K562 (cell line): ENCODE results near the gene PGAP3. TPM values are rescaled to one million over a fixed set of nuclear protein-coding genes. Genes with fewer than 3 reads are reported as not detected.

Experiments
- ATAC-seq: fragments of 200-7000 bp; cut with Tn5 transposase; 3 replicates; pipeline ENCODE4 v1.9.1; 2020; ENCODE audit warnings: moderate library complexity
- BruUV-seq: library from RNA; stranded (reverse); fragments of 400-500 nt; replicated peaks from 2 replicates; lab custom pipeline; 2021; lab: Mats Ljungman, UMichigan
- CTCF ChIA-PET: fragments of 300-600 bp; formaldehyde crosslinking; extraction: SDS; loops from one replicate; lab custom pipeline; 2021; ENCODE audit warnings: low intra/inter-chr PET ratio; lab: Yijun Ruan, JAX
- POLR2A ChIA-PET: fragments of 300-600, 350-650 bp; sonication (Branson Sonifier 250); formaldehyde crosslinking; extraction: SDS; loops from one replicate; lab custom pipeline; 2021; ENCODE audit warnings: antibody characterized with exemption, inconsistent platforms; lab: Yijun Ruan, JAX
- DNase-seq, 4 experiments: peaks; one replicate each; pipeline versions ENCODE4 v3.0.0 to v3.0.0-alpha.2; 2011 to 2018; ENCODE audit warnings: low spot score in 3 of 4, mixed read lengths in 3 of 4; ENCODE audit errors: extremely low read depth in 1 of 4
- FAIRE-seq: peaks from 2 replicates; lab custom pipeline; 2011; peaks lifted over from hg19 to GRCh38; lab: Jason Lieb, UNC
- H2AFZ ChIP-seq: 2 replicates; pipeline ENCODE4 v1.6.0; 2011; ENCODE audit warnings: low read depth, low read length, control low read depth, inconsistent platforms
- H3K27ac ChIP-seq: fragments of 200-600 bp; 3 replicates; pipeline ENCODE4 v1.8.0; 2011; ENCODE audit warnings: low read depth, mild to moderate bottlenecking, control low read depth, inconsistent platforms, low read length, moderate library complexity, mixed read lengths; ENCODE audit errors: extremely low read depth
- H3K27me3 ChIP-seq, 2 experiments: fragments of 300-600 bp in 1 of 2; 2 replicates in 1 of 2; 3 replicates in 1 of 2; pipeline versions ENCODE4 v1.6.0 to v1.8.0; 2011; ENCODE audit warnings: inconsistent platforms in 2 of 2, low read length in 2 of 2, mild to moderate bottlenecking in 1 of 2, mixed read lengths in 1 of 2, moderate library complexity in 1 of 2; ENCODE audit not compliant: control insufficient read depth in 2 of 2, insufficient read depth in 2 of 2
- H3K36me3 ChIP-seq: fragments of 300-600 bp; 3 replicates; pipeline ENCODE4 v1.8.0; 2011; ENCODE audit warnings: mild to moderate bottlenecking, low read length, inconsistent platforms; ENCODE audit not compliant: control insufficient read depth, insufficient read depth
- H3K4me1 ChIP-seq, 2 experiments: fragments of 200-600 bp in 1 of 2; replicated peaks in 1 of 2; 2 replicates in 1 of 2; 3 replicates in 1 of 2; pipeline versions ENCODE4 v1.5.1 to v1.8.0; 2011; ENCODE audit warnings: inconsistent platforms in 2 of 2, low read length in 2 of 2, mild to moderate bottlenecking in 1 of 2, mixed read lengths in 1 of 2, moderate library complexity in 1 of 2; ENCODE audit not compliant: control insufficient read depth in 2 of 2, insufficient read depth in 2 of 2
- H3K4me2 ChIP-seq: 2 replicates; pipeline ENCODE4 v1.6.1; 2011; ENCODE audit warnings: low read length, control low read depth, inconsistent platforms, mixed read lengths; ENCODE audit not compliant: insufficient read depth
- H3K4me3 ChIP-seq: fragments of 200-600 bp; sonication (generic), shearing (Covaris generic); 2 replicates; pipeline ENCODE4 v1.5.1; 2016; ENCODE audit warnings: control low read depth, inconsistent platforms
- H3K79me2 ChIP-seq: fragments of 200-600 bp; 3 replicates; pipeline ENCODE4 v1.8.0; 2011; ENCODE audit warnings: low read length, inconsistent platforms; ENCODE audit not compliant: control insufficient read depth, insufficient read depth
- H3K9ac ChIP-seq, 2 experiments: 2 replicates each; pipeline versions ENCODE4 v1.6.0 to v1.6.1; 2011; ENCODE audit warnings: low read depth in 2 of 2, low read length in 2 of 2, control low read depth in 1 of 2, inconsistent platforms in 1 of 2, mild to moderate bottlenecking in 1 of 2, mixed read lengths in 1 of 2; ENCODE audit not compliant: insufficient read depth in 1 of 2
- H3K9me1 ChIP-seq: one replicate; pipeline ENCODE4 v1.6.0; 2011; ENCODE audit warnings: inconsistent platforms, mild to moderate bottlenecking, low read length, moderate library complexity; ENCODE audit not compliant: control insufficient read depth, insufficient read depth
- H3K9me3 ChIP-seq: replicated peaks from 2 replicates; pipeline ENCODE4 v1.5.1; 2011; ENCODE audit warnings: low read depth, low read length, inconsistent platforms; ENCODE audit not compliant: control insufficient read depth, insufficient read depth
- H4K20me1 ChIP-seq: replicated peaks from 2 replicates; pipeline ENCODE4 v1.6.1; 2011; ENCODE audit warnings: low read length, inconsistent platforms, mixed read lengths; ENCODE audit not compliant: control insufficient read depth, insufficient read depth
- CHD2 ChIP-seq: IDR thresholded peaks from 2 replicates; pipeline ENCODE4 v1.6.1; 2011; ENCODE audit warnings: low read depth, low read length
- EWSR1 ChIP-seq: fragments of 450-650 bp; IDR thresholded peaks from 2 replicates; pipeline ENCODE4 v1.6.1; 2018; ENCODE audit warnings: borderline replicate concordance, mild to moderate bottlenecking, low read depth, moderate library complexity; ENCODE audit not compliant: partially characterized antibody
- FOXA1 ChIP-seq: fragments of 450-650 bp; IDR thresholded peaks from 2 replicates; pipeline ENCODE4 v1.6.1; 2016; ENCODE audit warnings: mild to moderate bottlenecking, borderline replicate concordance
- FUS ChIP-seq: fragments of 200-400 bp; formaldehyde crosslinking; optimal IDR thresholded peaks from 2 replicates; pipeline ENCODE3; 2017; ENCODE audit warnings: low read depth, low read length
- MAZ ChIP-seq, 2 experiments: fragments of 450-650 bp in 1 of 2; sonication (generic) in 1 of 2; formaldehyde crosslinking; IDR thresholded peaks in 1 of 2; conservative IDR thresholded peaks in 1 of 2; 2 replicates each; pipeline versions ENCODE4 v1.4.0 to v1.5.0; 2020; ENCODE audit warnings: mild to moderate bottlenecking in 1 of 2, missing genetic modification reagents in 1 of 2
- RUNX1 ChIP-seq: sonication (generic); IDR thresholded peaks from 2 replicates; pipeline ENCODE4 v1.6.1; 2016; ENCODE audit warnings: antibody characterized with exemption, low read depth
- ZBTB34 ChIP-seq: fragments of 250-450 bp; sonication (Bioruptor Pico); IDR thresholded peaks from 2 replicates; pipeline ENCODE4 v1.8.0; 2021; ENCODE audit warnings: mild to moderate bottlenecking, moderate library complexity
- ZNF717 ChIP-seq: fragments of 250-450 bp; sonication (Bioruptor Pico); IDR thresholded peaks from 2 replicates; pipeline ENCODE4 v1.5.0; 2021
- WGBS: fragments of 100-300 bp; shearing (Covaris generic); methylation state at CpG from one replicate; pipeline ENCODE4 v1.1.6; 2016; ENCODE audit warnings: low coverage, mixed read lengths; ENCODE audit not compliant: insufficient coverage; ENCODE audit errors: missing lambda C conversion rate; 5-methylcytosine and 5-hydroxymethylcytosine counted together
- in situ Hi-C: fragments of 300-500 bp; cut with MboI; formaldehyde crosslinking; loops from 4 replicates; pipeline ENCODE4 v1.15.0; 2018; ENCODE audit warnings: inconsistent platforms, mixed read lengths
- intact Hi-C: fragments of 100-400 bp; cut with micrococcal nuclease; formaldehyde crosslinking; loops from 2 replicates; pipeline ENCODE4 v1.14.2; 2022
- polyA plus RNA-seq, 8 experiments: library from polyadenylated mRNA; depleted of rRNA in 4 of 8; stranded (reverse) in 5 of 8; unstranded in 3 of 8; fragments of >200 nt; fragmentation: Nextera tagmentation in 2 of 8; fragmentation: Illumina TruSeq in 1 of 8; extraction: Ambion mirVana in 2 of 8; extraction: Trizol in 1 of 8; gene quantifications; 2 replicates each; pipeline versions ENCODE4 v1.2.1 to v1.2.3, GENCODE V29; 2011 to 2014; ENCODE audit warnings: inconsistent platforms in 1 of 8, missing spikeins in 1 of 8
- total RNA-seq, 7 experiments: library from RNA; depleted of rRNA in 6 of 7; stranded (reverse); fragments of >200 nt in 6 of 7; fragmentation: Illumina TruSeq in 2 of 7; extraction: Trizol in 2 of 7; gene quantifications; 2 replicates each; pipeline versions ENCODE4 v1.2.1 to v1.2.3, GENCODE V29; 2011 to 2021; ENCODE audit warnings: low replicate concordance in 1 of 7

The PGAP3 gene
- total and polyA plus RNA-seq, 9 of the 15 experiments (the other 6 are each of a cell fraction or from before 2014, with no cell fraction given): 0.38 to 9.4 (median 4.5) TPM

- Histone ChIP-seq H3K9me3 (no peaks in the 10 kb centered on the region), H3K9me1 (no peaks in the 10 kb centered on the region), H3K27ac (no peak overlapping the region), H3K4me2 (no peak overlapping the region), H3K9ac (peak overlapping the region in 1 of 2 experiments; percentile 36; a peak in 1 of 4 replicates), H3K27me3 (no peaks in the 10 kb centered on the region), H3K4me1 (peaks cover 10 to 62% of the 10 kb centered on the region in 2 experiments; a peak in 4 of 5 replicates), H3K79me2 (no peaks in the 10 kb centered on the region; the same call in 1 of the 3 replicates), H2AFZ (no peak overlapping the region), H3K36me3 (peaks cover 65% of the 10 kb centered on the region; the same call in 1 of the 3 replicates), H4K20me1 (no peaks in the 10 kb centered on the region), H3K4me3 (no peak overlapping the region)
- ChIA-PET CTCF (no interaction called here), POLR2A (interaction anchor here (1.2 to 1.5 kb wide), 2 partner anchors 7 to 10 kb away, joined by 5 read pairs; no protein-coding TSS in a partner anchor)
- in situ Hi-C loops (no loop called here), intact Hi-C loops (no loop called here)
- TF ChIP-seq RUNX1 (no peak), FUS (no peak), MAZ (CRISPR knock-in tag; conservative IDR thresholded peaks at IDR 0.05 in 1 of 2, IDR thresholded peaks at IDR 0.05 in 1 of 2) (no peak), FOXA1 (no peak), ZNF717 (CRISPR knock-in tag) (no peak), ZBTB34 (CRISPR knock-in tag) (no peak), CHD2 (no peak), EWSR1 (no peak)
- WGBS: 92% methylated on average over 25 of the region's 35 CpGs
- DNase-seq: no peak
- no TSS peak for BruUV-seq
- no peak for ATAC-seq
- no peak for FAIRE-seq
These were observed 27.2 kb downstream of the PGAP3 start for GRCh38 chr17:39660397-39661385.
